Astrocyte (in vitro differentiated cells and primary cell): ENCODE results near the gene SERINC4. TPM values are rescaled to one million over a fixed set of nuclear protein-coding genes. Genes with fewer than 3 reads are reported as not detected.
"Not testable (repeated sequence)": the region's sequence is repeated elsewhere in the genome, so short reads cannot be mapped to it uniquely, and the experiment has no call there.

Experiments used
- DNase-seq: peaks from one replicate; pipeline ENCODE4 v3.0.0-alpha.2; 2010; ENCODE audit warnings: low read depth
- FAIRE-seq: peaks from 2 replicates; lab custom pipeline; 2011; peaks lifted over from hg19 to GRCh38; lab: Jason Lieb, UNC
- H2AFZ ChIP-seq: 2 replicates; pipeline ENCODE4 v1.6.0; 2012; ENCODE audit warnings: low read depth, low read length, inconsistent platforms
- H3K27ac ChIP-seq: 2 replicates; pipeline ENCODE4 v1.5.1; 2011; ENCODE audit warnings: low read depth, low read length, inconsistent platforms
- H3K27me3 ChIP-seq: 2 replicates; pipeline ENCODE4 v1.6.0; 2011; ENCODE audit warnings: low read length, inconsistent platforms; ENCODE audit not compliant: insufficient read depth
- H3K36me3 ChIP-seq: 2 replicates; pipeline ENCODE4 v1.5.1; 2011; ENCODE audit warnings: low read length, inconsistent platforms; ENCODE audit not compliant: insufficient read depth
- H3K4me1 ChIP-seq: 2 replicates; pipeline ENCODE4 v1.5.1; 2011; ENCODE audit warnings: low read length, inconsistent platforms; ENCODE audit not compliant: insufficient read depth
- H3K4me2 ChIP-seq: 2 replicates; pipeline ENCODE4 v1.6.0; 2012; ENCODE audit warnings: low read length, inconsistent platforms
- H3K4me3 ChIP-seq: 2 replicates; pipeline ENCODE4 v1.5.1; 2011; ENCODE audit warnings: low read depth, mild to moderate bottlenecking, low read length, inconsistent platforms; ENCODE audit not compliant: insufficient read depth
- H3K79me2 ChIP-seq: 2 replicates; pipeline ENCODE4 v1.6.0; 2012; ENCODE audit warnings: mild to moderate bottlenecking, low read length, inconsistent platforms; ENCODE audit not compliant: insufficient read depth
- H3K9ac ChIP-seq: 2 replicates; pipeline ENCODE4 v1.6.0; 2012; ENCODE audit warnings: mild to moderate bottlenecking, low read length, inconsistent platforms
- H3K9me3 ChIP-seq: 2 replicates; pipeline ENCODE4 v1.5.1; 2012; ENCODE audit warnings: low read depth, mild to moderate bottlenecking, low read length, inconsistent platforms; ENCODE audit not compliant: insufficient read depth
- H4K20me1 ChIP-seq: 2 replicates; pipeline ENCODE4 v1.6.0; 2012; ENCODE audit warnings: low read length, inconsistent platforms; ENCODE audit not compliant: insufficient read depth
- H3K27ac Mint-ChIP-seq: one replicate; pipeline ENCODE4 v1.8.0; 2021; ENCODE audit warnings: mild to moderate bottlenecking, mixed read lengths; ENCODE audit not compliant: unreplicated experiment
- H3K27me3 Mint-ChIP-seq: one replicate; pipeline ENCODE4 v1.8.0; 2021; ENCODE audit warnings: low read depth, mixed read lengths; ENCODE audit not compliant: unreplicated experiment
- H3K36me3 Mint-ChIP-seq: one replicate; pipeline ENCODE4 v1.8.0; 2021; ENCODE audit warnings: low read depth, mixed read lengths; ENCODE audit not compliant: unreplicated experiment
- H3K4me1 Mint-ChIP-seq: one replicate; pipeline ENCODE4 v1.8.0; 2021; ENCODE audit warnings: low read depth, mixed read lengths; ENCODE audit not compliant: unreplicated experiment
- H3K4me3 Mint-ChIP-seq: one replicate; pipeline ENCODE4 v1.8.0; 2021; ENCODE audit warnings: mild to moderate bottlenecking, moderate library complexity, mixed read lengths; ENCODE audit not compliant: unreplicated experiment
- H3K9me3 Mint-ChIP-seq: one replicate; pipeline ENCODE4 v1.8.0; 2021; ENCODE audit warnings: mild to moderate bottlenecking, mixed read lengths; ENCODE audit not compliant: unreplicated experiment
- CTCF ChIP-seq: IDR thresholded peaks from 2 replicates; pipeline ENCODE4 v1.5.1; 2011; ENCODE audit warnings: low read depth, mild to moderate bottlenecking, inconsistent platforms, low read length, moderate library complexity; ENCODE audit not compliant: insufficient read depth
- EZH2 ChIP-seq: IDR thresholded peaks from 2 replicates; pipeline ENCODE4 v1.6.1; 2012; ENCODE audit warnings: mild to moderate bottlenecking, low read length, inconsistent platforms; ENCODE audit not compliant: insufficient read depth
- total RNA-seq: library from RNA; stranded (reverse); gene quantifications from 2 replicates; pipeline ENCODE4 v1.2.1, GENCODE V29; 2021

The SERINC4 gene
- total RNA-seq, 1 donor from 2014 or later = 0.30 TPM

GRCh38 chr15:43829951-43830540, 30.0 kb upstream of the SERINC4 start:
- not testable (repeated sequence) for H4K20me1 ChIP-seq, H3K79me2 ChIP-seq, H3K27ac ChIP-seq, H2AFZ ChIP-seq, H3K36me3 ChIP-seq, H3K9ac ChIP-seq, H3K27me3 ChIP-seq, H3K4me3 Mint-ChIP-seq, H3K27me3 Mint-ChIP-seq, DNase-seq, H3K4me1 ChIP-seq, FAIRE-seq, H3K4me3 ChIP-seq, H3K4me2 ChIP-seq, H3K4me1 Mint-ChIP-seq, H3K9me3 ChIP-seq, H3K36me3 Mint-ChIP-seq, H3K27ac Mint-ChIP-seq, H3K9me3 Mint-ChIP-seq

GRCh38 chr15:43828061-43828657, 28.1 kb upstream of the SERINC4 start:
- TF ChIP-seq EZH2 (no peak), CTCF (no peak)
- no peak overlapping the region for H3K4me3 Mint-ChIP-seq
- FAIRE-seq (no peak), DNase-seq (no peak)
- peaks cover 5% of the 10 kb centered on the region for H4K20me1 ChIP-seq
- H3K79me2 ChIP-seq = peaks cover 21% of the 10 kb centered on the region
- H3K9me3 Mint-ChIP-seq = no peaks in the 10 kb centered on the region
- H3K4me2 ChIP-seq = peak overlapping the region; percentile 95
- H3K36me3 Mint-ChIP-seq = peaks cover 2% of the 10 kb centered on the region
- H3K36me3 ChIP-seq = no peaks in the 10 kb centered on the region
- H3K9ac ChIP-seq = peak overlapping the region; percentile 86
- peak overlapping the region; percentile 22 for H3K4me3 ChIP-seq
- no peaks in the 10 kb centered on the region for H3K27me3 ChIP-seq
- no peak overlapping the region for H3K27ac ChIP-seq
- H3K27ac Mint-ChIP-seq = no peak overlapping the region
- H2AFZ ChIP-seq = no peak overlapping the region
- peaks cover 2% of the 10 kb centered on the region for H3K4me1 Mint-ChIP-seq
- no peaks in the 10 kb centered on the region for H3K9me3 ChIP-seq
- peaks cover 12% of the 10 kb centered on the region for H3K4me1 ChIP-seq
- no peaks in the 10 kb centered on the region for H3K27me3 Mint-ChIP-seq

- peaks cover 5% of the 10 kb centered on the region for H4K20me1 ChIP-seq
- H3K36me3 ChIP-seq = no peaks in the 10 kb centered on the region
- Mint-ChIP-seq H3K4me1 (peaks cover 4% of the 10 kb centered on the region), H3K27ac (no peak within 1 kb of the TSS), H3K27me3 (no peaks in the 10 kb centered on the region), H3K36me3 (peaks cover 2% of the 10 kb centered on the region), H3K9me3 (no peaks in the 10 kb centered on the region), H3K4me3 (peak within 1 kb of the TSS; percentile 14)
- peak within 1 kb of the TSS; percentile 70 for H3K4me3 ChIP-seq
- no peaks in the 10 kb centered on the region for H3K9me3 ChIP-seq
- peak within 1 kb of the TSS; percentile 95 for H3K4me2 ChIP-seq
- FAIRE-seq = no peak
- H2AFZ ChIP-seq = peak within 1 kb of the TSS; percentile 95
- peak within 1 kb of the TSS; percentile 64 for H3K27ac ChIP-seq
- TF ChIP-seq CTCF (no peak), EZH2 (no peak)
- peaks cover 12% of the 10 kb centered on the region for H3K4me1 ChIP-seq
- peak; percentile 64 for DNase-seq
- peaks cover 34% of the 10 kb centered on the region for H3K79me2 ChIP-seq
- peak within 1 kb of the TSS; percentile 86 for H3K9ac ChIP-seq
- no peaks in the 10 kb centered on the region for H3K27me3 ChIP-seq
Measured at GRCh38 chr15:43826508-43827341, 26.7 kb upstream of the SERINC4 start, which contains the start of gene WDR76. Gene WDR76, plus strand, starts transcription at chr15:43827002. Its CDS starts 31 bp downstream, at chr15:43827033.
